Measurements from ENCODE around the gene OR2AG1.

OR2AG1 gene

GRCh38 chr11:6782720-6783119 lies at the start of gene OR2AG1:
TSS of gene OR2AG1 (plus strand) at chr11:6783020. CDS start at chr11:6785038, 2,018 bp downstream.
- DNase-seq: no peak

- no peak for DNase-seq
Measured at GRCh38 chr11:6733326-6734275, 49.2 kb upstream of the OR2AG1 start.

- no peak for DNase-seq
Measured at GRCh38 chr11:6734616-6735015, 48.2 kb upstream of the OR2AG1 start.

GRCh38 chr11:6735306-6735705 lies 47.5 kb upstream of the OR2AG1 start:
- DNase-seq: no peak

- no peak for DNase-seq
Measured at GRCh38 chr11:6736495-6737121, 46.2 kb upstream of the OR2AG1 start.

GRCh38 chr11:6737872-6738466 lies 44.9 kb upstream of the OR2AG1 start:
- no peak for DNase-seq

- DNase-seq: no peak
Measured at GRCh38 chr11:6738590-6738989, 44.2 kb upstream of the OR2AG1 start.

- no peak for DNase-seq
Measured at GRCh38 chr11:6742260-6742659, 40.6 kb upstream of the OR2AG1 start.

GRCh38 chr11:6745018-6745417 lies 37.8 kb upstream of the OR2AG1 start:
- no peak for DNase-seq

GRCh38 chr11:6745465-6746015 lies 37.3 kb upstream of the OR2AG1 start:
- DNase-seq: no peak

- peak in 1 of 14 donors; percentile 26 for DNase-seq
Measured at GRCh38 chr11:6746086-6746618, 36.7 kb upstream of the OR2AG1 start.

- DNase-seq: no peak
Measured at GRCh38 chr11:6746626-6747025, 36.2 kb upstream of the OR2AG1 start.

GRCh38 chr11:6747097-6747668 lies 35.6 kb upstream of the OR2AG1 start:
- DNase-seq: no peak

- peak in 2 of 14 donors; percentile 9 to 15 for DNase-seq
Measured at GRCh38 chr11:6755303-6755952, 27.4 kb upstream of the OR2AG1 start.

GRCh38 chr11:6755953-6756347 lies 26.9 kb upstream of the OR2AG1 start:
- no peak for DNase-seq

GRCh38 chr11:6757373-6757967 lies 25.4 kb upstream of the OR2AG1 start:
- peak in 6 of 14 donors; percentile 11 to 35 (median 23) for DNase-seq

- no peak for DNase-seq
Measured at GRCh38 chr11:6771926-6772893, 10.6 kb upstream of the OR2AG1 start, which contains the start of gene OR2AG2. TSS of gene OR2AG2 (minus strand) at chr11:6771976. CDS start at chr11:6768957, 3,019 bp downstream.

GRCh38 chr11:6778518-6778917 lies 4.3 kb upstream of the OR2AG1 start:
- no peak for DNase-seq

- DNase-seq: no peak
Measured at GRCh38 chr11:6780829-6781228, 2.0 kb upstream of the OR2AG1 start.

- no peak for DNase-seq
Measured at GRCh38 chr11:6790546-6790945, 7.7 kb downstream of the OR2AG1 start.

Measured in C1 segment of cervical spinal cord (tissue), 14 donors.